K562 (cell line): ENCODE results near the gene STON2. TPM values are rescaled to one million over a fixed set of nuclear protein-coding genes. Genes with fewer than 3 reads are reported as not detected.

Source experiments
- ATAC-seq: fragments of 200-7000 bp; cut with Tn5 transposase; 3 replicates; pipeline ENCODE4 v1.9.1; 2020; ENCODE audit warnings: moderate library complexity
- BruUV-seq: library from RNA; stranded (reverse); fragments of 400-500 nt; replicated peaks from 2 replicates; lab custom pipeline; 2021; lab: Mats Ljungman, UMichigan
- CTCF ChIA-PET: fragments of 300-600 bp; formaldehyde crosslinking; extraction: SDS; loops from one replicate; lab custom pipeline; 2021; ENCODE audit warnings: low intra/inter-chr PET ratio; lab: Yijun Ruan, JAX
- POLR2A ChIA-PET: fragments of 300-600, 350-650 bp; sonication (Branson Sonifier 250); formaldehyde crosslinking; extraction: SDS; loops from one replicate; lab custom pipeline; 2021; ENCODE audit warnings: antibody characterized with exemption, inconsistent platforms; lab: Yijun Ruan, JAX
- DNase-seq, 4 experiments: peaks; one replicate each; pipeline versions ENCODE4 v3.0.0 to v3.0.0-alpha.2; 2011 to 2018; ENCODE audit warnings: low spot score in 3 of 4, mixed read lengths in 3 of 4; ENCODE audit errors: extremely low read depth in 1 of 4
- FAIRE-seq: peaks from 2 replicates; lab custom pipeline; 2011; peaks lifted over from hg19 to GRCh38; lab: Jason Lieb, UNC
- H2AFZ ChIP-seq: 2 replicates; pipeline ENCODE4 v1.6.0; 2011; ENCODE audit warnings: low read depth, low read length, control low read depth, inconsistent platforms
- H3K27ac ChIP-seq: fragments of 200-600 bp; 3 replicates; pipeline ENCODE4 v1.8.0; 2011; ENCODE audit warnings: low read depth, mild to moderate bottlenecking, control low read depth, inconsistent platforms, low read length, moderate library complexity, mixed read lengths; ENCODE audit errors: extremely low read depth
- H3K27me3 ChIP-seq, 2 experiments: fragments of 300-600 bp in 1 of 2; 2 replicates in 1 of 2; 3 replicates in 1 of 2; pipeline versions ENCODE4 v1.6.0 to v1.8.0; 2011; ENCODE audit warnings: inconsistent platforms in 2 of 2, low read length in 2 of 2, mild to moderate bottlenecking in 1 of 2, mixed read lengths in 1 of 2, moderate library complexity in 1 of 2; ENCODE audit not compliant: control insufficient read depth in 2 of 2, insufficient read depth in 2 of 2
- H3K36me3 ChIP-seq: fragments of 300-600 bp; 3 replicates; pipeline ENCODE4 v1.8.0; 2011; ENCODE audit warnings: mild to moderate bottlenecking, low read length, inconsistent platforms; ENCODE audit not compliant: control insufficient read depth, insufficient read depth
- H3K4me1 ChIP-seq, 2 experiments: fragments of 200-600 bp in 1 of 2; replicated peaks in 1 of 2; 2 replicates in 1 of 2; 3 replicates in 1 of 2; pipeline versions ENCODE4 v1.5.1 to v1.8.0; 2011; ENCODE audit warnings: inconsistent platforms in 2 of 2, low read length in 2 of 2, mild to moderate bottlenecking in 1 of 2, mixed read lengths in 1 of 2, moderate library complexity in 1 of 2; ENCODE audit not compliant: control insufficient read depth in 2 of 2, insufficient read depth in 2 of 2
- H3K4me2 ChIP-seq: 2 replicates; pipeline ENCODE4 v1.6.1; 2011; ENCODE audit warnings: low read length, control low read depth, inconsistent platforms, mixed read lengths; ENCODE audit not compliant: insufficient read depth
- H3K4me3 ChIP-seq: fragments of 200-600 bp; sonication (generic), shearing (Covaris generic); 2 replicates; pipeline ENCODE4 v1.5.1; 2016; ENCODE audit warnings: control low read depth, inconsistent platforms
- H3K79me2 ChIP-seq: fragments of 200-600 bp; 3 replicates; pipeline ENCODE4 v1.8.0; 2011; ENCODE audit warnings: low read length, inconsistent platforms; ENCODE audit not compliant: control insufficient read depth, insufficient read depth
- H3K9ac ChIP-seq, 2 experiments: 2 replicates each; pipeline versions ENCODE4 v1.6.0 to v1.6.1; 2011; ENCODE audit warnings: low read depth in 2 of 2, low read length in 2 of 2, control low read depth in 1 of 2, inconsistent platforms in 1 of 2, mild to moderate bottlenecking in 1 of 2, mixed read lengths in 1 of 2; ENCODE audit not compliant: insufficient read depth in 1 of 2
- H3K9me1 ChIP-seq: one replicate; pipeline ENCODE4 v1.6.0; 2011; ENCODE audit warnings: inconsistent platforms, mild to moderate bottlenecking, low read length, moderate library complexity; ENCODE audit not compliant: control insufficient read depth, insufficient read depth
- H3K9me3 ChIP-seq: replicated peaks from 2 replicates; pipeline ENCODE4 v1.5.1; 2011; ENCODE audit warnings: low read depth, low read length, inconsistent platforms; ENCODE audit not compliant: control insufficient read depth, insufficient read depth
- H4K20me1 ChIP-seq: replicated peaks from 2 replicates; pipeline ENCODE4 v1.6.1; 2011; ENCODE audit warnings: low read length, inconsistent platforms, mixed read lengths; ENCODE audit not compliant: control insufficient read depth, insufficient read depth
- ARID1B ChIP-seq: fragments of 450-650 bp; IDR thresholded peaks from 2 replicates; pipeline ENCODE4 v1.6.1; 2016; ENCODE audit warnings: antibody characterized with exemption, mild to moderate bottlenecking, inconsistent platforms
- CAMTA2 ChIP-seq: fragments of 250-450 bp; sonication (Bioruptor Pico); conservative IDR thresholded peaks from 2 replicates; pipeline ENCODE4 v1.5.1; 2022
- CCNT2 ChIP-seq: IDR thresholded peaks from 2 replicates; pipeline ENCODE4 v1.6.1; 2011; ENCODE audit warnings: borderline replicate concordance, low read depth, mild to moderate bottlenecking, moderate library complexity, mixed read lengths, low read length; ENCODE audit not compliant: insufficient read length; ENCODE audit errors: extremely low read depth
- HCFC1 ChIP-seq: IDR thresholded peaks from 2 replicates; pipeline ENCODE4 v1.6.1; 2012; ENCODE audit warnings: low read depth, low read length, improper control_type of control experiment
- MEF2D ChIP-seq: conservative IDR thresholded peaks from 2 replicates; pipeline ENCODE4 v1.6.1; 2016; ENCODE audit warnings: low read depth, missing genetic modification characterization, missing compliant biosample characterization
- PREB ChIP-seq: sonication (generic); formaldehyde crosslinking; IDR thresholded peaks from 2 replicates; pipeline ENCODE4 v1.8.1; 2023; ENCODE audit warnings: mild to moderate bottlenecking, missing genetic modification reagents
- SETDB1 ChIP-seq: IDR thresholded peaks from one replicate; pipeline ENCODE4 v1.6.1; 2012; ENCODE audit warnings: low read length, control low read depth, inconsistent platforms
- SMARCA5 ChIP-seq: fragments of 450-650 bp; IDR thresholded peaks from 2 replicates; pipeline ENCODE4 v1.6.1; 2016
- TCFL5 ChIP-seq: fragments of 250-450 bp; sonication (Bioruptor Pico); conservative IDR thresholded peaks from 2 replicates; pipeline ENCODE4 v1.6.1; 2021; ENCODE audit warnings: mild to moderate bottlenecking, moderate library complexity, matching md5 sums
- ZNF134 ChIP-seq: fragments of 250-450 bp; sonication (Bioruptor Pico); conservative IDR thresholded peaks from 2 replicates; pipeline ENCODE4 v1.4.0; 2020
- ZNF354B ChIP-seq: fragments of 250-450 bp; sonication (Bioruptor Pico); IDR thresholded peaks from 2 replicates; pipeline ENCODE4 v1.4.0; 2020
- ZNF408 ChIP-seq: fragments of 250-450 bp; sonication (Bioruptor Pico); IDR thresholded peaks from 2 replicates; pipeline ENCODE4 v1.4.0; 2020; ENCODE audit warnings: low read depth, mild to moderate bottlenecking, moderate library complexity
- ZNF444 ChIP-seq: fragments of 250-450 bp; sonication (Bioruptor Pico); IDR thresholded peaks from 2 replicates; pipeline ENCODE4 v1.4.0; 2020; ENCODE audit warnings: mild to moderate bottlenecking, moderate library complexity
- WGBS: fragments of 100-300 bp; shearing (Covaris generic); methylation state at CpG from one replicate; pipeline ENCODE4 v1.1.6; 2016; ENCODE audit warnings: low coverage, mixed read lengths; ENCODE audit not compliant: insufficient coverage; ENCODE audit errors: missing lambda C conversion rate; 5-methylcytosine and 5-hydroxymethylcytosine counted together
- in situ Hi-C: fragments of 300-500 bp; cut with MboI; formaldehyde crosslinking; loops from 4 replicates; pipeline ENCODE4 v1.15.0; 2018; ENCODE audit warnings: inconsistent platforms, mixed read lengths
- intact Hi-C: fragments of 100-400 bp; cut with micrococcal nuclease; formaldehyde crosslinking; loops from 2 replicates; pipeline ENCODE4 v1.14.2; 2022
- polyA plus RNA-seq, 8 experiments: library from polyadenylated mRNA; depleted of rRNA in 4 of 8; stranded (reverse) in 5 of 8; unstranded in 3 of 8; fragments of >200 nt; fragmentation: Nextera tagmentation in 2 of 8; fragmentation: Illumina TruSeq in 1 of 8; extraction: Ambion mirVana in 2 of 8; extraction: Trizol in 1 of 8; gene quantifications; 2 replicates each; pipeline versions ENCODE4 v1.2.1 to v1.2.3, GENCODE V29; 2011 to 2014; ENCODE audit warnings: inconsistent platforms in 1 of 8, missing spikeins in 1 of 8
- total RNA-seq, 7 experiments: library from RNA; depleted of rRNA in 6 of 7; stranded (reverse); fragments of >200 nt in 6 of 7; fragmentation: Illumina TruSeq in 2 of 7; extraction: Trizol in 2 of 7; gene quantifications; 2 replicates each; pipeline versions ENCODE4 v1.2.1 to v1.2.3, GENCODE V29; 2011 to 2021; ENCODE audit warnings: low replicate concordance in 1 of 7
- TF ChIP-seq, protein P1 (sequence below): fragments of 250-450 bp; sonication (Bioruptor Pico); IDR thresholded peaks from 2 replicates; pipeline ENCODE4 v1.8.0; 2021; ENCODE audit warnings: mild to moderate bottlenecking, moderate library complexity

Gene STON2
- total and polyA plus RNA-seq, 9 of the 15 experiments (the other 6 are each of a cell fraction or from before 2014, with no cell fraction given) = 7.8 to 99.3 (median 53.5) TPM

- no peak for TF ChIP-seq PREB
- TF ChIP-seq, all 486 proteins: peak for 49
These were observed 32.1 kb upstream of the STON2 start (continued) for GRCh38 chr14:81432219-81432661.

GRCh38 chr14:81430235-81430634 lies 30.1 kb upstream of the STON2 start:
- H3K36me3 ChIP-seq = peaks cover 40% of the 10 kb centered on the region
- no peak for DNase-seq
- peak overlapping the region; percentile 43 to 75; a peak in 3 of 4 replicates for H3K9ac ChIP-seq
- no peak for ATAC-seq
- CTCF ChIA-PET = no interaction called here
- no peak overlapping the region for H3K4me3 ChIP-seq
- H4K20me1 ChIP-seq = no peaks in the 10 kb centered on the region
- FAIRE-seq = no peak
- H3K4me1 ChIP-seq = peaks cover 23 to 71% of the 10 kb centered on the region in 2 experiments
- intact Hi-C loops = loop anchor here (5.0 kb wide), 1 partner anchor 128 kb away; no protein-coding TSS in a partner anchor
- H3K79me2 ChIP-seq = peaks cover 96% of the 10 kb centered on the region
- no peaks in the 10 kb centered on the region for H3K27me3 ChIP-seq
- peak overlapping the region; percentile 77 for H3K27ac ChIP-seq
- H2AFZ ChIP-seq = peak overlapping the region; percentile 59; the same call in 1 of the 2 replicates
- H3K9me3 ChIP-seq = no peaks in the 10 kb centered on the region
- peak overlapping the region; percentile 81 for H3K4me2 ChIP-seq
- no peaks in the 10 kb centered on the region for H3K9me1 ChIP-seq
- WGBS = 37% methylated on average over 5 of the region's 5 CpGs
- no TSS peak for BruUV-seq
- POLR2A ChIA-PET = interaction anchor here (0.9 to 1.0 kb wide), 2 partner anchors 8 to 83 kb away, joined by 4 read pairs; no protein-coding TSS in a partner anchor
- in situ Hi-C loops = no loop called here
- TF ChIP-seq ZNF354B (CRISPR knock-in tag) = no peak
- no peak for TF ChIP-seq SMARCA5
- TF ChIP-seq ZNF408 (CRISPR knock-in tag) = no peak
- no peak for TF ChIP-seq TCFL5 (CRISPR knock-in tag)
- TF ChIP-seq, protein P1, sequence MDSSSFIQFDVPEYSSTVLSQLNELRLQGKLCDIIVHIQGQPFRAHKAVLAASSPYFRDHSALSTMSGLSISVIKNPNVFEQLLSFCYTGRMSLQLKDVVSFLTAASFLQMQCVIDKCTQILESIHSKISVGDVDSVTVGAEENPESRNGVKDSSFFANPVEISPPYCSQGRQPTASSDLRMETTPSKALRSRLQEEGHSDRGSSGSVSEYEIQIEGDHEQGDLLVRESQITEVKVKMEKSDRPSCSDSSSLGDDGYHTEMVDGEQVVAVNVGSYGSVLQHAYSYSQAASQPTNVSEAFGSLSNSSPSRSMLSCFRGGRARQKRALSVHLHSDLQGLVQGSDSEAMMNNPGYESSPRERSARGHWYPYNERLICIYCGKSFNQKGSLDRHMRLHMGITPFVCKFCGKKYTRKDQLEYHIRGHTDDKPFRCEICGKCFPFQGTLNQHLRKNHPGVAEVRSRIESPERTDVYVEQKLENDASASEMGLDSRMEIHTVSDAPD (CRISPR knock-in tag) = no peak
- TF ChIP-seq HCFC1 = no peak
- no peak for TF ChIP-seq CAMTA2 (CRISPR knock-in tag)
- TF ChIP-seq ARID1B = no peak
- no peak for TF ChIP-seq ZNF134 (CRISPR knock-in tag)
- TF ChIP-seq ZNF444 (CRISPR knock-in tag) = no peak
- TF ChIP-seq MEF2D (tag) = no peak
- no peak for TF ChIP-seq SETDB1
- TF ChIP-seq CCNT2 = no peak
